Amygdala (tissue), 56 donors: ENCODE measurements around the gene PAPLN.

Experiments used
- DNase-seq, 56 donors: peaks; one replicate each; lab custom pipeline; 2025; lab: John Stamatoyannopoulos, UW

PAPLN gene

GRCh38 chr14:73231981-73232851, 5.1 kb upstream of the PAPLN start:
- no peak for DNase-seq

DNA sequence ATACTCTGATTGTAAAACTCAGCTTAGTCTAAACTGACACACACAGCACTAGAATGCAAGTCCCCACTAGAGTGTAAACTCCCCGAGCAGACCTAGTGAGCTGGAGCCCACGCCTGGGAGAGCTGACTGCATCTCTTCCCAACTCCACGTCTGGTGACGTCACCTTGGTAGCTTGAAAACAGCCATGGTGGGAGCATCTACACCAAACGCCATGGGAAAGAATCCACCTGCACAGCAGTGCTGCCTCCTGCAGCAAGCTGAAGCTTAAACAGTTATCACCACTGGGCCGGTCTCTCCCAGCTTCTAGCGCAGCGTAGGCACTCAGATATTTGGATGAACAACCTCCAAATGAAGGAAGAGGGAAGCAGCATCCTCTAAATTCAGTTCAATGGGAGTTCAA, 4.3 kb upstream of the PAPLN start:
- DNase-seq = no peak

DNA sequence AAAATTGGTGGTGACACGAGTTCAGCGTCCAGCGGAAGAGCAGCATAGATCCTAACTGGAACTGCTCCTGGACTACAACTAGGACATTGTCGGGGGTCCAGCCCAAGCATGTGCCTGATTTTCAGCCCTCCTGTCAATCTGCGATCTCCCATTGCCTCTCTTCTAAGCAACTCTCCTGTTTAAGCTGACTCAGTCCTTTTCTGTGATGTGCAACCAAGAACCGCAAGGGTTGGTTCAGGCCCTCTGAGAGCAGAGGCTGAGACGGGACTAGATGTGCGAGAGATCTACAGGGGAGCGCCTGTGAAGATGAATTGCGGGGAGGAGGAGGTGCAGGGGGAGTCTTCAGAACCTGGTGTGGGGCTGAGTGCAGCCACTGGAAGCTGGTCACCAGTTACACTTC, 3.7 kb upstream of the PAPLN start:
- no peak for DNase-seq

- DNase-seq = no peak
These were observed 3.3 kb upstream of the PAPLN start for GRCh38 chr14:73234029-73234428.

DNA sequence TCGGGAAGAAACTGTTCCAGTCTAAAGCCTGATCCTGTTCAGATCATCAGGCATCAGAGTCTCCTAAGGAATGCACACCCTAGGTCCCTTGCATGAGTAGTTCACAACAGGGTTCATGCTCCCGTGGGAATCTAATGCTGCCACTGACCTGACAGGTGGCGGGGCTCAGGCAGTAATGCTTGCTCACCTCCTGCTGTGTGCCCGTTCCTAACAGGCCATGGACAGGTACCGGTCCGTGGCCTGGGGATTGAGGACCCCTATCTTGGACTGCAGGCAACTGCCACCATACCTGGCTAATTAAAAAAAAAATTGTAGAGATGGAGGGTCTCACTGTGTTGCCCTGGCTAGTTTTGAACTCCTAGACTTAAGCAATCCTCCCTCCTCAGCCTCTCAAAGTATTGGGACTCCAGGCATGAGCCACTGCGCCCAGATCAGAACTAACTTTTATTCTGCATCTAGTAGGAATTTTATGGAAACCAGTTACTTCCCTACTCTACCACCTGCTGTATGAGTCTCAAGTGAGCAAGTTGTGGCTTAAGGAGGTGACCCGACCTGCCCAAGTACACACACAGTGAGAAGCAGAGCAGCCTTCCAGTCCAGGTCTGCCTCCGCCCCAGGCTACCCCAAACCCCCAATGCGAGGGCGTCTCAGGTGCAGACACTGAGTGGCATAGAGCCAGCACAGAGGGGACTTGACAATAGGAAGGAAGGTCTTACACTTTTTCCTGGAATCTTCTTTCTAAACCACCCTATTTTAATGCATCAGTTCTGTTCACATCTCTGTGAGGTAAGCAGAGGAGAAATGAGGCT, 2.5 kb upstream of the PAPLN start:
- DNase-seq = no peak

DNA sequence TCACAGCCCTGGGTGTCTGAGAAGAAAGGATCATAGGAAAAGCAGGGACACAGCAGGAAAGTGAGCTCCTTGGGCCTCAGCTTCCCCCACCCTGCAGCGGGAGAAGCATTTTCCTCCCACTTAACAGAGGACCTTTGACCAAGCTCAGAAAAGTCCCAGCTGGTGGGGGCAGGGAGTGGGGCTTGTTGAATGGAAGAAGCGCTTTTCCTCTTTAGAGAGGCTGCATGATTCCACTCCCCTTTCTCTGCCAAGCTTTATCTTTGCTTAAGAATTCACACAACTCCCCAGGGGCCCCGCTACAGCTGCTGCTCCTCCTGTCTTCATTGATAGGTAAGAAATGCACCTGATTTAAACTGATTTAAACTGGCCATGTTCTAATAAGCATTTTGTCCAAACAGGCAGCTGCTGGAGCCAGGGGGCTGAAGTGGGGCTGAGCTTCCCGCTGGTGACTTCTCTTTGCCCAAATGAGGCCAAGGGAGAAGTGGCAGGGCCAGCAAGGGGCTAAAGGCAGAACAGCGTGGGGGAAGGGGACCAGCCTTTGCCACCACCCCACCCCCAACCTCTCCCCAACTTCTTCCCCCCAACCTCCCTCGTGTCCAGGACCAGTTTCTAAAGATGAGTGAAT, 1.7 kb upstream of the PAPLN start:
- DNase-seq = no peak

- no peak for DNase-seq
These were observed 1.1 kb upstream of the PAPLN start for GRCh38 chr14:73236157-73236556.

DNA sequence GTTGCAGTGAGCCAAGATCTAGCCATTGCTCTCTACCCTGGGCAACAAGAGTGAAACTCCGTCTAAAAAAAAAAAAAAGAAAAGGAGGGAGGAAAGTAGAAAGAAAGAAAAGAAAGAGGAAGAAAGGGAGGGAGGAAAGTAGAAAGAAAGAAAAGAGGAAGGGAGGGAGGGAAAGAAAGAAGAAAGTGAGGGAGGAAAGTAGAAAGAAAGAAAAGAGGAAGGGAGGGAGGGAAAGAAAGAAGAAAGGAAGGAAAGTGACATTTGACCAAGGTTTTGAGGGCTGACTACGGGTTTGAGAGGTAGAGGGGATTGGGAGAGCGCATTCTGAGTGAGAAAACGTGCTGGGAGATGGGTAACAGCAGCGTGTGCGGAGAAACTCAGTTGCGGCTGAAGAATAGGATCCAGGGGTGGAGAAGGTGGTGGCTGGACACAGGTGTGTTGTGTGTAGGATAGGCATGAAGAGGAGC, 521 bp upstream of the PAPLN start:
- DNase-seq = no peak

DNA sequence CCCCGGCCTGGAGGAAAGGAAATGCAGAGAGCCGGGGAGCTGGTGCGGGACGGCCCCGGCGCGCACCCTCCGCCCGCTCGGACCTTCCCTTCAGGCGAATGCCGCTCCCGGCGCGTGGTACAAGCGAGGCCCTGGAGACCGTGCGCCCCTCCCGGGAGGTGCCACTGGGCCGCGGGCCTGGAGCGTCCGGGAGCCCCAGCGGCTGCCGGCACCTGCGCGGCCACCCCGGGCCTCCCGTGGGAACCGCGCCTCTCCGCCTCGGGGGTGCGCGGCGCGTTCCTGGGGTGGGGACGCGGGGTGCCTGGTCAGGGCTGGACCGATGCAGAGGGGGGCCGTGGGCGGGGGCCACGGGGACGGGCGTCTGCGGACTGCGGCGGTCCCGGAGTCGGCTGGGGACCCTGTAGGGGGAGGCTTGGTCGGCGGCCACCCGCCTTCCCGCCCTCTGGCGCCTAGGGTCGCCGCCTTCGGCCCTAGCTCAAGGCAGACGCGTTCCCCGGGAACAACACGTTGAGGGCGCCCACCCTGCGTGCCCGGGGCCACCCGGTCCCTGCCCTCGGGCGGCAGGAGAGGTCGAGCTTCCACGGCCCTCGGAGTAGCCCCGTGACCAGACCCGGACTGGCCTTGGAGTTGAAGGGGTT, 599 bp downstream of the PAPLN start:
- DNase-seq = no peak

- DNase-seq = no peak
These were observed 1.1 kb downstream of the PAPLN start for GRCh38 chr14:73238424-73238852.

- peak in 1 of 56 donors; percentile 11 for DNase-seq
These were observed 1.6 kb downstream of the PAPLN start for GRCh38 chr14:73238941-73239340.

DNA sequence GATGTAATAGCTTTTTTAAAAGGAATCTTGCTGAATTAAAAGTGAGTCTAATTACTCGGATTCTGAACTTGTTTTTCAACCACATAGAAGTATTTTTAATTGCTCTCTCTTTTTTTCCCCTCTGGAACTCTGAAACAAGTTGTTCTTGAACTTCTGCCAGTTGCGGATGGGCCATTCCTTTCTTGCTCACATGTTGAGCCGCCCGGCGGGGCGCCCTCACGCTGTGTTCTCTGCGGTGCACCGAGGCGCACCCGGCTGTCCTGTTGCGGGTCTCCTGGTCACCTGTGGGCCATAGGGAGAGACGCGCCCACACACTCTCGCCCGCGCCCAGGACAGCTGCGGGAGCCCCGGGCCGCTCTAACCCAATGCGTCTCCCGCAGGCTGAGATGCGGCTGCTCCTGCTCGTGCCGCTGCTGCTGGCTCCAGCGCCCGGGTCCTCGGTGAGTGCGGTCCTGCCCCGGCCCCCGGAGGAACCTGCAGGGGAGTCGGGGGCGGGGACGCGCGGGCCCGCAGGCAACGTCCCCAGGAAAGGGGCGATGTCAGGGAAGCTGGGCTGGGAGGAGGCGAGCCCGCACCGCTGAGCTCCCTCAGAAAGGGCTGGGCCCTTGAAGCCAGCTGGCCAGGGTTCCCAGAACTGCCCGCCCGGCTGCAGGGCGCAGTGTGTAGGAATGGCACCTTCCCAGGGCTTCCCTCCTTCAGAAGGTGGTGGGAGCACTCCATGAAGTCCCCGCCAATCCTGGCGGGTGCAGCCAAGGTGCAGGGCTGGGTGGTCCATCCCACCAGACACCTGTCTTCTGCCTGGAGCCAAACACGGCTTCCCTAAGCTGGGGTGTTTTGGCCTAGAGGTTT, 2.3 kb downstream of the PAPLN start:
- DNase-seq = peak in 20 of 56 donors; percentile 14 to 65 (median 39)

GRCh38 chr14:73240816-73241480, 3.6 kb downstream of the PAPLN start:
- peak in 6 of 56 donors; percentile 17 to 33 (median 22) for DNase-seq

DNA sequence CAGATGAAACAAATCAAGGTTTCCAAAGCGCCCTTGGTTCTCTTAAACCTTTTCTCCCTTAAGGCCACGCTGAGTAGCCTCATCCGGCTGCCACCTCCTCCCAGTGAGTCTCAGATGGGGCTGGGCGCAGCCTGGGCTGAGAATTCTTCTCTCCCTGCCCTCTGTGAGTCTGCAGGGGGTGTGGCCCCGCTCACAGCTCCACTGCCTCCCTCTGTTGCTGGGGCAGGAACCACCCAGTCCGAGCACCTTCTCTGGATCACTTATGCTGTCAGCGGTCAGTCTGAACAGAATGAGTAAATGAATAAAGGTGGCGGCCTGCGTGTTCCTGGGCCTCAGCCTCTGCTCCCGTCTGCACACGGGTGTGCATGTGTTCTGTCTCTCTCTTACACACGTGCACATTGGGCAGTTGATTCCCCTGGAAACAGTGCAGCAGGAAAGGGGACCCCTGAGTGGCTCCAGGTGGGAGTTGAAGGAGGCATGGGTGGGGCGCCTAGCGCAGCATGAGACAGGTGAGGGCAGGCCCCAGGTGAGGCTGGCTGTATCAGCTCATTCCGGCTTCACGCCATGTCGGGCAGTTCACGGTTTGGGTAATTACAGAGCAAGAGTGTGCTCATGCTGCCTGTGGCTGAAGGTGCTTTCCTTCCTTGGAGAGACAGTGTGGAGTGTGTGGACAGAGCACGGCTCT, 4.3 kb downstream of the PAPLN start:
- DNase-seq = no peak

DNA sequence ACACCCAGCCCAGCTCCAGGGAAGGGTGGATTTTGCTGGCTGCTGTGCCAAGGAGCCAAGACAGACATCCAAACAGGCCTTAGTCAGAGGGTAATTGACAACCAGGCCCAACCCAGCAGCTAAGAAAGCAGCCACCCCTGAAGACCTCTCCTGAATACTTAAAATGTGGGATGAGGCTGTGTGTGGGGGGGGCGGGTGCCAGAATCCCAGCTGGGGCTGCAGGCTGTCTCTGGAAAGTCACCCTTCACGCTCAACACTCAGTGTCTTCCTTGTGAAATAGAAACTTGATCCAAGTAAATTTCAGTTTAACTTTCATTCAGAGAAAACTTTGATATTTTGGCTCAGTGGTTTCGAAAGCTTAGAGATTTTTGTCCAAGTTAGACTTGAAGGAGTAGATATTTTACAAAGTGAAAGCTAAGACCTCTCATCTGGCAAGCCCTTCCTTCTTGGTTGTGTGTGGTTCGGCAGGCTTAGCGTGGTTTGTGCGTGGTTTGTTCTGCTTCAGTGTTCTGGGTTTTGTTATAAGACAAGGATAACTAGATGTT, 5.1 kb downstream of the PAPLN start:
- DNase-seq = peak in 24 of 56 donors; percentile 15 to 66 (median 33)

GRCh38 chr14:73243341-73243740, 6.0 kb downstream of the PAPLN start:
- no peak for DNase-seq

DNA sequence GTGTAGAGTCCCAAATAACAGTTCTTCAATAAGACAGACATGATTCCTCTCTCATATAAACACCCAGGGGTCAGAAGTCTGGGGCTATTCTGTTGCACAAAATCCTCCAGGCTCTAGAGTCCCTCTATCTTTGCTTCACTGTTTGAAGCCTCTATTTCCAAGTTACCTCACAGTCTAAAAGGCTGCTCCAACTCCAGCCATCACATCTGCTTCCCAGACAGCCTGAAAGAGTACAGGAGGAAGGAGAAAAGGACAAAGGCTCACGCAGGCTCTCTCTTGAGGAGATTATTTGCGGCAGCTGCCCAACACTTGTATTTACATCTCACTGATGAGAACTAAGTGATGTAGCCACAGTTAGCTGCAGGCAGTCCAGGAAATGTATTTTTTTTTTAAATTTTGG, 6.4 kb downstream of the PAPLN start:
- no peak for DNase-seq
